Thymus (tissue), 11 donors: Measurements from ENCODE around the gene COG2. TPM values are rescaled to one million over a fixed set of nuclear protein-coding genes. Genes with fewer than 3 reads are reported as not detected.

Experiments
- DNase-seq, 9 donors: peaks; one replicate each; pipeline ENCODE4 v3.0.0-alpha.2; 2013; ENCODE audit warnings: low spot score in 9 of 9, low read depth in 6 of 9, missing footprints in 1 of 9
- H3K27ac ChIP-seq, 2 donors: one replicate each; pipeline ENCODE4 v1.5.1; 2013; ENCODE audit warnings: control low read depth in 1 of 2, low read depth in 1 of 2, low read length in 1 of 2, mild to moderate bottlenecking in 1 of 2, moderate library complexity in 1 of 2
- H3K27me3 ChIP-seq, 2 donors: one replicate each; pipeline ENCODE4 v1.5.1; 2013; ENCODE audit warnings: low read length in 1 of 2; ENCODE audit not compliant: control insufficient read depth in 2 of 2, insufficient read depth in 1 of 2
- H3K36me3 ChIP-seq, 2 donors: one replicate each; pipeline ENCODE4 v1.5.1; 2013; ENCODE audit warnings: low read length in 1 of 2, mild to moderate bottlenecking in 1 of 2, moderate library complexity in 1 of 2; ENCODE audit not compliant: control insufficient read depth in 2 of 2, insufficient read depth in 2 of 2
- H3K4me1 ChIP-seq, 2 donors: one replicate each; pipeline ENCODE4 v1.5.1; 2013; ENCODE audit warnings: low read length in 2 of 2; ENCODE audit not compliant: control insufficient read depth in 2 of 2, insufficient read depth in 2 of 2
- H3K4me3 ChIP-seq, 2 donors: one replicate each; pipeline ENCODE4 v1.5.1; 2013; ENCODE audit warnings: low read length in 2 of 2, control low read depth in 1 of 2, mild to moderate bottlenecking in 1 of 2
- H3K9me3 ChIP-seq, 2 donors: one replicate each; pipeline ENCODE4 v1.5.1; 2013; ENCODE audit warnings: low read length in 1 of 2, mild to moderate bottlenecking in 1 of 2; ENCODE audit not compliant: control insufficient read depth in 2 of 2, insufficient read depth in 1 of 2
- WGBS: extraction: QIAGEN DNeasy Blood & Tissue Kit; methylation state at CpG from one replicate; pipeline ENCODE4 v1.1.7; 2013; 5-methylcytosine and 5-hydroxymethylcytosine counted together
- polyA plus RNA-seq: library from polyadenylated mRNA; stranded (reverse); fragments of 200-250 nt; gene quantifications from one replicate; pipeline ENCODE4 v1.2.3, GENCODE V29; 2013
- total RNA-seq: library from RNA; stranded (reverse); fragments of 120-200 nt; gene quantifications from one replicate; pipeline ENCODE4 v1.2.4, GENCODE V29; 2013
- donor health status: healthy.

COG2 gene
- total and polyA plus RNA-seq, 2 donors, result 20.1 to 27.1 TPM

DNA sequence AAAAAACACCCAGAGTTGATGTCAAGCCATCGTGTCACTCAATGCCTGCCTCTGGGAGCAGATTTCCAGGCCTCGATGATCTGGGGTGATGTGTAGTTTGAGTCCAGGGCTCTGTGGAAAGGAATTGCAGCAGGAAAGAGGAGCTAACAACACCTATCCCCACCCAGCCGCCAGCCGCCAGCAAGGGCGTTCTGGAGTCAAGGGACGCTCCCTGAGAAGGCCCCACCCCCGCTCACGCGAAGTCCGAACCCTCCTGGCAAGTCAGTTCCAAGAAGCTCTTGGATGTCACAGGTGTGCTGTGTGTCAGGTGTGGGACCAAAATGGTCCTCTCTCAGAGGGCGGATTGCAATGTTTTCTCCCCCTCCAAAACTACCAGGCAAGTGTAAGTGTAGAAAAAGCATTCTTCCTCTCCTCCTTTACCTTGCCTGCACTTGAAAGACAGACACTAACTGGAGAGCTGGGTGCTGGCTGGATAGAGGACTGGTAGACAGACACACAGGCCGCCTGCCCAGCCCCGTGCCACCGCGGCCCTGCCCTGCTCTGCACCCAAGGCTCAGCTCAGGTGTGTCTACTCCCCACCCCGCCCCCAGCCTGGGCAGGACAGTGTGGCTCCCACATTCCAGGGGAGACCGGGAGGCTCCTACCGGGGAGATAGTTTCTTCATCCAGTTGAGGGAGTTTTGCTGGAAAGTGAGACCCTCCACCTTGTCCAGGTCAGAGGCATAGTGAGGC lies 63.2 kb downstream of the COG2 start:
- H3K4me3 ChIP-seq, result no peak overlapping the region
- no peak overlapping the region for H3K27ac ChIP-seq
- peaks cover 0 to 15% of the 10 kb centered on the region in 2 donors for H3K27me3 ChIP-seq
- H3K4me1 ChIP-seq, result no peaks in the 10 kb centered on the region
- no peaks in the 10 kb centered on the region for H3K36me3 ChIP-seq
- 96% methylated on average over 18 of the region's 18 CpGs for WGBS
- no peaks in the 10 kb centered on the region for H3K9me3 ChIP-seq
- DNase-seq, result no peak

DNA sequence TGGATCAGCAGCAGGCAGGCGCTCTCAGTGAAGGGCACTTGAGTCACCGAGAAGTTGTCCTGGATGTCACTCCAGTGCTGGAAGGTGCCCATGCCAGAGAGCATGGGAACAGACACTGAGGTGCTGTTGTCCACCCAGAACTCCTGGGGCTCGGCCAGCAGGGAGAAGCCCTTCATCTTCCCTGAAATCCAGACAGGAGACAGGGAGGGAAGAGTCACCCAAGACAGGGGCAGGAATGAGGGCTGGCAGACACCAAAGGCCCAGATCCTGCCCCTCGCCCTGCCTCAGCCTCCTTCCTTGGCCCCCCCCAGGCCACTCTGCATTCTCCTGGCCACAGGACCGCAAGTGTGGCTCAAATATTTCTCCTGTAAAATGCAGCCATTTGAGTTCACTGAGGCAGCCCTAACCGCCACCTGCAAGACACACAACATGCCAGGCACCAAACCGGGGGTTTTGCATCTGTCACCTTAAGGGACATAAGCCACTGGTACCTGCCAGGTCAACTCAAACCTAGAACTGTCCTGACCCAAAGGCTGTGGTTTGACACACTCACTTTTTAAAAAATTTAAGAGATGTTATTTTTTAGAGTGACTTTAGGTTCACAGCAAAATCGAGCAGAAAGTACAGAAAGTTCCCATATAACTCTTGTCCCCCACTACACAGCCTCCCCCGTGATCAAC lies 63.9 kb downstream of the COG2 start:
- H3K4me3 ChIP-seq, result no peak overlapping the region
- 96% methylated on average over 9 of the region's 9 CpGs for WGBS
- H3K9me3 ChIP-seq, result no peaks in the 10 kb centered on the region
- peaks cover 0 to 15% of the 10 kb centered on the region in 2 donors for H3K27me3 ChIP-seq
- no peak for DNase-seq
- no peak overlapping the region for H3K27ac ChIP-seq
- no peaks in the 10 kb centered on the region for H3K4me1 ChIP-seq
- H3K36me3 ChIP-seq, result no peaks in the 10 kb centered on the region

DNA sequence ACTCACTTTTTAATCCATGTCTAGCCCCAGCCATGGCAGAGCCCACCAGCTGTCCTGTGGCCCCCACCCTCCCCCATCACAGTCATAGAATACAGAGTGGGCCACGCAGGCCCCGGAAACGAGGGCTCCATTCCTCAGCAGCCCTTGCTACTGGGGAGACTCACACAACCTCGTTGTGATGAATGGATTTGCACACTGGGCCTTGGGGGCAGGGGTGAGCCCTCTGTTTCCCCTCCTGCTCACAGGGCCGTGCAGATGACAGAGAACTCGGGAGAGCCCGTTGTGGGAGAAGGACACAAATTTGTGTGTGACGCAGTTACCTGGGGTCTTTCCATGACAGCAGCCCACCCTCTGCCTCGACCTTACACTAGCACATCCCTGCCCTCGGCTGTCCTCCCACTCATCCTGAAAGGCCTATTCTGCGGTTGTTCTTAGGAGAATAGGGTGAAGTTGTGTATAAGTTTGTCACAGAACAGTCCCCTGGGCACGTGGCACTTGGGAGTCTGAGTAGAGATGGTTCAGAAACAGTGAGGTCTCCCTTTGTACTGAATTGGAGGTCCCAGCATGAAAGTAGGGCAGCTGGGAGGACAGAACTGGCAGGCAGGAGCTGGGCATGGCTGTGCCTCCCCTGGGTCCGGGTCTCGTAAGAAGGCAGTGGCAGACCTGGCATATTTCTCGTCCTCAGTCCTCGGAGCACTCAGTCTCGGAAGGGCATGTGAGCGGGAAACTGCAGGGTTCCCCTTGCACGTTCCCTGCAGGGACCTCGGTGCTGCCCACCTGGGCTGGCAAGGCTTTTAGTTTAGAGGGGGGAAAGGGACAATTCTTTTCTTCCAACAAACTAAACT lies 64.8 kb downstream of the COG2 start:
- Histone ChIP-seq H3K27ac (no peak overlapping the region), H3K4me1 (no peaks in the 10 kb centered on the region), H3K27me3 (peaks cover 0 to 15% of the 10 kb centered on the region in 2 donors), H3K9me3 (no peaks in the 10 kb centered on the region), H3K36me3 (no peaks in the 10 kb centered on the region), H3K4me3 (no peak overlapping the region)
- DNase-seq, result no peak
- 93% methylated on average over 20 of the region's 20 CpGs for WGBS

- DNase-seq, result no peak
- H3K27ac ChIP-seq, result no peak overlapping the region
- H3K4me1 ChIP-seq, result no peaks in the 10 kb centered on the region
- H3K36me3 ChIP-seq, result no peaks in the 10 kb centered on the region
- no peak overlapping the region for H3K4me3 ChIP-seq
- H3K9me3 ChIP-seq, result no peaks in the 10 kb centered on the region
- WGBS, result 44% methylated on average over 22 of the region's 22 CpGs
- H3K27me3 ChIP-seq, result peaks cover 0 to 15% of the 10 kb centered on the region in 2 donors
Measured at GRCh38 chr1:230707732-230708630, 65.7 kb downstream of the COG2 start.

GRCh38 chr1:230708631-230709580 lies 66.6 kb downstream of the COG2 start:
- H3K27ac ChIP-seq, result no peak overlapping the region
- no peak overlapping the region for H3K4me3 ChIP-seq
- H3K9me3 ChIP-seq, result no peaks in the 10 kb centered on the region
- no peaks in the 10 kb centered on the region for H3K36me3 ChIP-seq
- WGBS, result 93% methylated on average over 16 of the region's 16 CpGs
- peaks cover 0 to 2% of the 10 kb centered on the region in 2 donors for H3K4me1 ChIP-seq
- peaks cover 0 to 15% of the 10 kb centered on the region in 2 donors for H3K27me3 ChIP-seq
- DNase-seq, result no peak

DNA sequence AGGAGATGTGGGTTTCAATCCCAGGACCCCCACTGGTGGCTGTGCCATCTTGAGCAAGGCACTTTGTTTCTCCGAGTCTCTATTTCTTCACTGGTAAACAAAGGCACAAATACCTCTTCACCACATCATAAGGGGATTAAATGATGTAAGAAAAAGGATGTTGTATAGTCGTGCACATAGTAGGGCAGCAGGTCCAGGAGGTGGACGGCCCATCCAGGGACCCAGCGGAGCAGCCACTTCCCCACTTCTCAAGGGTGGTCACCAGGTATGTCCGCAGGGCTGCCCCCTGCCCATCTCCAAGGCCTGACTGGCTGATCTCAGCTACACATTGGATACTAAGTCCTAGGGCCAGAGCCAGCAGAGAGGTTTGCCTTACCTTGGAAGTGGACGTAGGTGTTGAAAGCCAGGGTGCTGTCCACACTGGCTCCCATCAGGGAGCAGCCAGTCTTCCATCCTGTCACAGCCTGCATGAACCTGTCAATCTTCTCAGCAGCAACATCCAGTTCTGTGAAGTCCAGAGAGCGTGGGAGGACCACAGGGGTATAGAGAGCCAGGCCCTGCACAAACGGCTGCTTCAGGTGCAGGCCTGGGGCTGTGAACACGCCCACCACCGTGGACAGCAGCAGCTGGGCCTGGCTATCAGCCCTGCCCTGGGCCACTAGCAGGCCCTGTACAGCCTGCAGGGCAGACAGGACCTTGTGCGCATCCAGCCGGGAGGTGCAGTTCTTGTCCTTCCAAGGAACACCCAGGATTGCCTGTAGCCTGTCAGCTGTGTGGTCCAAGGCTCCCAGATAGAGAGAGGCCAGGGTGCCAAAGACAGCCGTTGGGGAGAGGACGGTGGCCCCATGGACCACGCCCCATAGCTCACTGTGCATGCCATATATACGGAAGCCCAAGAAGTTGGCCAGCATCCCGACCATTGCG lies 67.6 kb downstream of the COG2 start:
- Histone ChIP-seq H3K4me3 (no peak overlapping the region), H3K27me3 (peaks cover 0 to 15% of the 10 kb centered on the region in 2 donors), H3K27ac (no peak overlapping the region), H3K9me3 (no peaks in the 10 kb centered on the region), H3K4me1 (peaks cover 0 to 2% of the 10 kb centered on the region in 2 donors), H3K36me3 (no peaks in the 10 kb centered on the region)
- no peak for DNase-seq
- 90% methylated on average over 18 of the region's 18 CpGs for WGBS

GRCh38 chr1:230710543-230710904 lies 68.2 kb downstream of the COG2 start:
- Histone ChIP-seq H3K36me3 (no peaks in the 10 kb centered on the region), H3K27ac (no peak overlapping the region), H3K9me3 (no peaks in the 10 kb centered on the region), H3K4me1 (peaks cover 0 to 2% of the 10 kb centered on the region in 2 donors), H3K27me3 (peaks cover 0 to 15% of the 10 kb centered on the region in 2 donors), H3K4me3 (no peak overlapping the region)
- WGBS, result 94% methylated on average over 8 of the region's 8 CpGs
- DNase-seq, result no peak
